CD1c-positive myeloid dendritic cell (primary cell): ENCODE data around the gene TMEM171.

ENCODE experiments used
- DNase-seq: peaks from one replicate; pipeline ENCODE4 v3.0.0-alpha.2; 2016; ENCODE audit errors: extremely low spot score

Gene TMEM171

GRCh38 chr5:73121119-73121463 is 716 bp downstream of the TMEM171 start:
- DNase-seq, result no peak

- no peak for DNase-seq
Observed at GRCh38 chr5:73122875-73123810, 2.8 kb downstream of the TMEM171 start.

- no peak for DNase-seq
Observed at GRCh38 chr5:73125289-73125688, 4.9 kb downstream of the TMEM171 start.

GRCh38 chr5:73126381-73126780 is 6.0 kb downstream of the TMEM171 start:
- no peak for DNase-seq

- DNase-seq, result no peak
Observed at GRCh38 chr5:73126957-73127356, 6.6 kb downstream of the TMEM171 start.

- no peak for DNase-seq
Observed at GRCh38 chr5:73129143-73129542, 8.8 kb downstream of the TMEM171 start.

GRCh38 chr5:73130811-73131210 is 10.4 kb downstream of the TMEM171 start:
- DNase-seq, result no peak

- no peak for DNase-seq
Observed at GRCh38 chr5:73131711-73132425, 11.5 kb downstream of the TMEM171 start.

GRCh38 chr5:73132759-73133158 is 12.4 kb downstream of the TMEM171 start:
- no peak for DNase-seq

GRCh38 chr5:73135021-73135420 is 14.6 kb downstream of the TMEM171 start:
- no peak for DNase-seq

GRCh38 chr5:73135429-73136054 is 15.2 kb downstream of the TMEM171 start:
- DNase-seq, result peak; percentile 24

GRCh38 chr5:73136055-73136562 is 15.7 kb downstream of the TMEM171 start:
- no peak for DNase-seq

- DNase-seq, result no peak
Observed at GRCh38 chr5:73137563-73138530, 17.5 kb downstream of the TMEM171 start.

GRCh38 chr5:73139485-73139884 is 19.1 kb downstream of the TMEM171 start:
- DNase-seq, result no peak

GRCh38 chr5:73140801-73141200 is 20.4 kb downstream of the TMEM171 start:
- no peak for DNase-seq

- no peak for DNase-seq
Observed at GRCh38 chr5:73142035-73142434, 21.7 kb downstream of the TMEM171 start.

- DNase-seq, result no peak
Observed at GRCh38 chr5:73143716-73144115, 23.3 kb downstream of the TMEM171 start.

GRCh38 chr5:73149540-73149939 is 29.2 kb downstream of the TMEM171 start:
- no peak for DNase-seq

- DNase-seq, result no peak
Observed at GRCh38 chr5:73150876-73151275, 30.5 kb downstream of the TMEM171 start.

GRCh38 chr5:73151766-73152410 is 31.5 kb downstream of the TMEM171 start:
- no peak for DNase-seq
